HepG2 (cell line): Measurements from ENCODE around the gene HIBADH. TPM values are rescaled to one million over a fixed set of nuclear protein-coding genes. Genes with fewer than 3 reads are reported as not detected.

Experiments
- ATAC-seq: fragments of 200-7000 bp; cut with Tn5 transposase; 3 replicates; pipeline ENCODE4 v1.9.1; 2020; ENCODE audit warnings: mild to moderate bottlenecking, moderate library complexity
- BruUV-seq: library from RNA; stranded (reverse); fragments of 400-500 nt; replicated peaks from 2 replicates; lab custom pipeline; 2021; lab: Mats Ljungman, UMichigan
- CTCF ChIA-PET: fragments of 300-600 bp; formaldehyde crosslinking; extraction: SDS; loops from one replicate; lab custom pipeline; 2021; ENCODE audit warnings: low total read pairs, inconsistent platforms, low intra/inter-chr PET ratio; lab: Yijun Ruan, JAX
- POLR2A ChIA-PET: fragments of 350-600 bp; sonication (Branson Sonifier 250); formaldehyde crosslinking; loops from one replicate; lab custom pipeline; 2020; ENCODE audit warnings: antibody characterized with exemption, inconsistent platforms; lab: Yijun Ruan, JAX
- DNase-seq: peaks from one replicate; pipeline ENCODE4 v3.0.0-alpha.2; 2015; ENCODE audit warnings: low spot score
- FAIRE-seq: peaks from 3 replicates; lab custom pipeline; 2011; peaks lifted over from hg19 to GRCh38; lab: Jason Lieb, UNC
- H2AFZ ChIP-seq: one replicate; pipeline ENCODE4 v1.6.1; 2011; ENCODE audit warnings: low read length, inconsistent platforms
- H3K27ac ChIP-seq: fragments of 300-600 bp; 3 replicates; pipeline ENCODE4 v1.8.0; 2011; ENCODE audit warnings: mixed run types, mild to moderate bottlenecking, mixed read lengths, low read length, inconsistent platforms; ENCODE audit not compliant: insufficient read depth; ENCODE audit errors: extremely low read length
- H3K27me3 ChIP-seq, 2 experiments: fragments of 200-600 bp in 1 of 2; 2 replicates in 1 of 2; 3 replicates in 1 of 2; pipeline versions ENCODE4 v1.6.0 to v1.8.0; 2011; ENCODE audit warnings: low read length in 2 of 2, mild to moderate bottlenecking in 2 of 2, moderate library complexity in 2 of 2, inconsistent platforms in 1 of 2; ENCODE audit not compliant: insufficient read depth in 2 of 2, control insufficient read depth in 1 of 2
- H3K36me3 ChIP-seq, 2 experiments: fragments of 200-600 bp in 1 of 2; replicated peaks in 1 of 2; 2 replicates in 1 of 2; 3 replicates in 1 of 2; pipeline versions ENCODE4 v1.5.1 to v1.8.0; 2011; ENCODE audit warnings: low read length in 2 of 2, inconsistent platforms in 1 of 2; ENCODE audit not compliant: insufficient read depth in 2 of 2, control insufficient read depth in 1 of 2
- H3K4me1 ChIP-seq: 2 replicates; pipeline ENCODE4 v1.5.1; 2012; ENCODE audit warnings: low read length, inconsistent platforms; ENCODE audit not compliant: insufficient read depth
- H3K4me2 ChIP-seq: 2 replicates; pipeline ENCODE4 v1.6.0; 2011; ENCODE audit warnings: low read depth, low read length, inconsistent platforms
- H3K4me3 ChIP-seq, 3 experiments: fragments of 200-600 bp in 1 of 3; sonication (generic), shearing (Covaris generic) in 1 of 3; replicated peaks in 1 of 3; 2 replicates each; pipeline ENCODE4 v1.5.1; 2011 to 2016; ENCODE audit warnings: low read length in 3 of 3, inconsistent platforms in 2 of 3, low read depth in 2 of 3, mild to moderate bottlenecking in 2 of 3, control low read depth in 1 of 3, mixed read lengths in 1 of 3; ENCODE audit not compliant: insufficient read depth in 1 of 3
- H3K79me2 ChIP-seq: one replicate; pipeline ENCODE4 v1.6.1; 2011; ENCODE audit warnings: low read length, inconsistent platforms; ENCODE audit not compliant: insufficient read depth
- H3K9ac ChIP-seq: 2 replicates; pipeline ENCODE4 v1.6.0; 2011; ENCODE audit warnings: mild to moderate bottlenecking, low read depth, low read length, inconsistent platforms; ENCODE audit not compliant: insufficient read depth
- H3K9me3 ChIP-seq: 2 replicates; pipeline ENCODE4 v1.5.1; 2012; ENCODE audit warnings: mild to moderate bottlenecking, low read length
- H4K20me1 ChIP-seq: 2 replicates; pipeline ENCODE4 v1.6.0; 2011; ENCODE audit warnings: inconsistent platforms, mild to moderate bottlenecking, low read length, moderate library complexity; ENCODE audit not compliant: insufficient read depth
- ELF3 ChIP-seq: IDR thresholded peaks from 2 replicates; pipeline ENCODE4 v1.6.1; 2016; ENCODE audit warnings: missing genetic modification reagents, missing compliant biosample characterization
- KDM5B ChIP-seq: sonication (generic); formaldehyde crosslinking; IDR thresholded peaks from 2 replicates; pipeline ENCODE4 v1.4.0; 2020; ENCODE audit warnings: missing genetic modification reagents, mild to moderate bottlenecking, borderline replicate concordance
- TBL1XR1 ChIP-seq: fragments of 150-350 bp; IDR thresholded peaks from 2 replicates; pipeline ENCODE4 v1.6.1; 2014; ENCODE audit warnings: borderline replicate concordance, low read length; ENCODE audit not compliant: partially characterized antibody
- TSC22D2 ChIP-seq: sonication (generic); formaldehyde crosslinking; IDR thresholded peaks from 2 replicates; pipeline ENCODE4 v1.5.1; 2020; ENCODE audit warnings: missing genetic modification reagents, mild to moderate bottlenecking, borderline replicate concordance
- WGBS: methylation state at CpG from one replicate; pipeline ENCODE4 v1.1.6; 2017; ENCODE audit warnings: low lambda C conversion rate; 5-methylcytosine and 5-hydroxymethylcytosine counted together
- in situ Hi-C: cut with HindIII; loops from 2 replicates; pipeline ENCODE4 v1.10.0; 2017; ENCODE audit warnings: low pct_unique_long_range_greater_than_20kb; ENCODE audit not compliant: extremely low pct_ligation_motif_present
- intact Hi-C: fragments of 100-400 bp; cut with micrococcal nuclease; formaldehyde crosslinking; loops from one replicate; pipeline ENCODE4 v1.10.0; 2022; ENCODE audit not compliant: unreplicated experiment
- polyA plus RNA-seq, 8 experiments: library from polyadenylated mRNA; depleted of rRNA in 3 of 8; stranded (reverse) in 7 of 8; unstranded in 1 of 8; fragments of >200 nt; fragmentation: Illumina TruSeq in 4 of 8; extraction: Trizol in 4 of 8; gene quantifications; 2 replicates each; pipeline versions ENCODE4 v1.2.1 to v1.2.3, GENCODE V29; 2011 to 2016; ENCODE audit warnings: low read depth in 4 of 8, missing spikeins in 1 of 8, mixed read lengths in 1 of 8; ENCODE audit not compliant: insufficient read depth in 1 of 8
- total RNA-seq, 5 experiments: library from RNA; depleted of rRNA; stranded (reverse); fragments of >200 nt; fragmentation: Illumina TruSeq; extraction: Trizol; gene quantifications; 2 replicates each; pipeline ENCODE4 v1.2.3, GENCODE V29; 2016; ENCODE audit warnings: low read depth in 1 of 5
- TF ChIP-seq, protein P1 (sequence below), 2 experiments: fragments of 450-650 bp in 1 of 2; sonication (generic) in 1 of 2; formaldehyde crosslinking in 1 of 2; IDR thresholded peaks; 2 replicates each; pipeline versions ENCODE4 v1.6.1 to v1.8.0; 2016 to 2022; ENCODE audit warnings: antibody characterized with exemption in 1 of 2, mild to moderate bottlenecking in 1 of 2, missing genetic modification reagents in 1 of 2
- TF ChIP-seq, protein P2 (sequence below): sonication (generic); formaldehyde crosslinking; IDR thresholded peaks from 2 replicates; pipeline ENCODE4 v1.5.1; 2020; ENCODE audit warnings: mild to moderate bottlenecking, missing genetic modification reagents, borderline replicate concordance
- TF ChIP-seq, protein P3 (sequence below): sonication (generic); formaldehyde crosslinking; IDR thresholded peaks from 2 replicates; pipeline ENCODE4 v1.4.0; 2020; ENCODE audit warnings: missing genetic modification reagents, borderline replicate concordance

Gene HIBADH
- total and polyA plus RNA-seq, 2 of the 13 experiments (the other 11 are each of a cell fraction or from before 2014, with no cell fraction given), result 49.9 to 59.5 TPM

DNA sequence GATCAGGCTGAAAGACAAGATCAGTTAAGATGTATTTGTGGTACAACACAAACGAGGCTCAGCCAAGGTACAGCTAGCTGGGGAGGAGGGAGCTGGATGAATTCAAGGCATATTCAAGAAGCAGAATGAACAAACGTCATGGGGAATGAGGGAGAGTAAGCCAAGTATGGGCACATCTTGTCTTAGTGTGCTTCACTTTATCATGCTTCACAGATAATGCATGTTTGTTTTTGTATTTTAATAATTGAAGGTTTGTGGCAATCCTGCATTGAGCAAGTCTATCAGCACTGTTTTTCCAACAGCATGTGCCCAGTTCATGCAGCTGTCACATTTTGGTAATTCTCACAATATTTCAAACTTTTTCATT is 135.4 kb downstream of the HIBADH start:
- H3K9me3 ChIP-seq, result no peaks in the 10 kb centered on the region
- DNase-seq (no peak), ATAC-seq (no peak), FAIRE-seq (no peak)
- in situ Hi-C loops, result no loop called here
- 91% methylated on average over 2 of the region's 2 CpGs for WGBS
- no peaks in the 10 kb centered on the region for H3K27me3 ChIP-seq
- H3K9ac ChIP-seq, result no peak overlapping the region
- H3K4me2 ChIP-seq, result no peak overlapping the region
- TF ChIP-seq TSC22D2, result no peak
- TF ChIP-seq, protein P1, sequence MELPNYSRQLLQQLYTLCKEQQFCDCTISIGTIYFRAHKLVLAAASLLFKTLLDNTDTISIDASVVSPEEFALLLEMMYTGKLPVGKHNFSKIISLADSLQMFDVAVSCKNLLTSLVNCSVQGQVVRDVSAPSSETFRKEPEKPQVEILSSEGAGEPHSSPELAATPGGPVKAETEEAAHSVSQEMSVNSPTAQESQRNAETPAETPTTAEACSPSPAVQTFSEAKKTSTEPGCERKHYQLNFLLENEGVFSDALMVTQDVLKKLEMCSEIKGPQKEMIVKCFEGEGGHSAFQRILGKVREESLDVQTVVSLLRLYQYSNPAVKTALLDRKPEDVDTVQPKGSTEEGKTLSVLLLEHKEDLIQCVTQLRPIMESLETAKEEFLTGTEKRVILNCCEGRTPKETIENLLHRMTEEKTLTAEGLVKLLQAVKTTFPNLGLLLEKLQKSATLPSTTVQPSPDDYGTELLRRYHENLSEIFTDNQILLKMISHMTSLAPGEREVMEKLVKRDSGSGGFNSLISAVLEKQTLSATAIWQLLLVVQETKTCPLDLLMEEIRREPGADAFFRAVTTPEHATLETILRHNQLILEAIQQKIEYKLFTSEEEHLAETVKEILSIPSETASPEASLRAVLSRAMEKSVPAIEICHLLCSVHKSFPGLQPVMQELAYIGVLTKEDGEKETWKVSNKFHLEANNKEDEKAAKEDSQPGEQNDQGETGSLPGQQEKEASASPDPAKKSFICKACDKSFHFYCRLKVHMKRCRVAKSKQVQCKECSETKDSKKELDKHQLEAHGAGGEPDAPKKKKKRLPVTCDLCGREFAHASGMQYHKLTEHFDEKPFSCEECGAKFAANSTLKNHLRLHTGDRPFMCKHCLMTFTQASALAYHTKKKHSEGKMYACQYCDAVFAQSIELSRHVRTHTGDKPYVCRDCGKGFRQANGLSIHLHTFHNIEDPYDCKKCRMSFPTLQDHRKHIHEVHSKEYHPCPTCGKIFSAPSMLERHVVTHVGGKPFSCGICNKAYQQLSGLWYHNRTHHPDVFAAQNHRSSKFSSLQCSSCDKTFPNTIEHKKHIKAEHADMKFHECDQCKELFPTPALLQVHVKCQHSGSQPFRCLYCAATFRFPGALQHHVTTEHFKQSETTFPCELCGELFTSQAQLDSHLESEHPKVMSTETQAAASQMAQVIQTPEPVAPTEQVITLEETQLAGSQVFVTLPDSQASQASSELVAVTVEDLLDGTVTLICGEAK (IDR thresholded peaks at IDR 0.05), result no peak
- TF ChIP-seq, protein P1 (CRISPR knock-in tag; IDR thresholded peaks at IDR 0.05), result no peak
- TF ChIP-seq, protein P2, sequence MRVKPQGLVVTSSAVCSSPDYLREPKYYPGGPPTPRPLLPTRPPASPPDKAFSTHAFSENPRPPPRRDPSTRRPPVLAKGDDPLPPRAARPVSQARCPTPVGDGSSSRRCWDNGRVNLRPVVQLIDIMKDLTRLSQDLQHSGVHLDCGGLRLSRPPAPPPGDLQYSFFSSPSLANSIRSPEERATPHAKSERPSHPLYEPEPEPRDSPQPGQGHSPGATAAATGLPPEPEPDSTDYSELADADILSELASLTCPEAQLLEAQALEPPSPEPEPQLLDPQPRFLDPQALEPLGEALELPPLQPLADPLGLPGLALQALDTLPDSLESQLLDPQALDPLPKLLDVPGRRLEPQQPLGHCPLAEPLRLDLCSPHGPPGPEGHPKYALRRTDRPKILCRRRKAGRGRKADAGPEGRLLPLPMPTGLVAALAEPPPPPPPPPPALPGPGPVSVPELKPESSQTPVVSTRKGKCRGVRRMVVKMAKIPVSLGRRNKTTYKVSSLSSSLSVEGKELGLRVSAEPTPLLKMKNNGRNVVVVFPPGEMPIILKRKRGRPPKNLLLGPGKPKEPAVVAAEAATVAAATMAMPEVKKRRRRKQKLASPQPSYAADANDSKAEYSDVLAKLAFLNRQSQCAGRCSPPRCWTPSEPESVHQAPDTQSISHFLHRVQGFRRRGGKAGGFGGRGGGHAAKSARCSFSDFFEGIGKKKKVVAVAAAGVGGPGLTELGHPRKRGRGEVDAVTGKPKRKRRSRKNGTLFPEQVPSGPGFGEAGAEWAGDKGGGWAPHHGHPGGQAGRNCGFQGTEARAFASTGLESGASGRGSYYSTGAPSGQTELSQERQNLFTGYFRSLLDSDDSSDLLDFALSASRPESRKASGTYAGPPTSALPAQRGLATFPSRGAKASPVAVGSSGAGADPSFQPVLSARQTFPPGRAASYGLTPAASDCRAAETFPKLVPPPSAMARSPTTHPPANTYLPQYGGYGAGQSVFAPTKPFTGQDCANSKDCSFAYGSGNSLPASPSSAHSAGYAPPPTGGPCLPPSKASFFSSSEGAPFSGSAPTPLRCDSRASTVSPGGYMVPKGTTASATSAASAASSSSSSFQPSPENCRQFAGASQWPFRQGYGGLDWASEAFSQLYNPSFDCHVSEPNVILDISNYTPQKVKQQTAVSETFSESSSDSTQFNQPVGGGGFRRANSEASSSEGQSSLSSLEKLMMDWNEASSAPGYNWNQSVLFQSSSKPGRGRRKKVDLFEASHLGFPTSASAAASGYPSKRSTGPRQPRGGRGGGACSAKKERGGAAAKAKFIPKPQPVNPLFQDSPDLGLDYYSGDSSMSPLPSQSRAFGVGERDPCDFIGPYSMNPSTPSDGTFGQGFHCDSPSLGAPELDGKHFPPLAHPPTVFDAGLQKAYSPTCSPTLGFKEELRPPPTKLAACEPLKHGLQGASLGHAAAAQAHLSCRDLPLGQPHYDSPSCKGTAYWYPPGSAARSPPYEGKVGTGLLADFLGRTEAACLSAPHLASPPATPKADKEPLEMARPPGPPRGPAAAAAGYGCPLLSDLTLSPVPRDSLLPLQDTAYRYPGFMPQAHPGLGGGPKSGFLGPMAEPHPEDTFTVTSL (CRISPR knock-in tag), result no peak
- TF ChIP-seq, protein P3, sequence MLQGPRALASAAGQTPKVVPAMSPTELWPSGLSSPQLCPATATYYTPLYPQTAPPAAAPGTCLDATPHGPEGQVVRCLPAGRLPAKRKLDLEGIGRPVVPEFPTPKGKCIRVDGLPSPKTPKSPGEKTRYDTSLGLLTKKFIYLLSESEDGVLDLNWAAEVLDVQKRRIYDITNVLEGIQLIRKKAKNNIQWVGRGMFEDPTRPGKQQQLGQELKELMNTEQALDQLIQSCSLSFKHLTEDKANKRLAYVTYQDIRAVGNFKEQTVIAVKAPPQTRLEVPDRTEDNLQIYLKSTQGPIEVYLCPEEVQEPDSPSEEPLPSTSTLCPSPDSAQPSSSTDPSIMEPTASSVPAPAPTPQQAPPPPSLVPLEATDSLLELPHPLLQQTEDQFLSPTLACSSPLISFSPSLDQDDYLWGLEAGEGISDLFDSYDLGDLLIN (CRISPR knock-in tag), result no peak
- TF ChIP-seq KDM5B (CRISPR knock-in tag), result no peak
- no peak for TF ChIP-seq TBL1XR1
- TF ChIP-seq ELF3 (CRISPR knock-in tag), result no peak
- no peaks in the 10 kb centered on the region for H3K79me2 ChIP-seq
- intact Hi-C loops, result no loop called here
- no peaks in the 10 kb centered on the region for H4K20me1 ChIP-seq
- CTCF ChIA-PET, result no interaction called here
- no peak overlapping the region for H2AFZ ChIP-seq
- H3K36me3 ChIP-seq, result peaks cover 9 to 44% of the 10 kb centered on the region in 2 experiments
- no peaks in the 10 kb centered on the region for H3K4me1 ChIP-seq
- no peak overlapping the region for H3K4me3 ChIP-seq
- BruUV-seq, result no TSS peak
- POLR2A ChIA-PET, result no interaction called here
- no peak overlapping the region for H3K27ac ChIP-seq
